IPS-20b (cell line): ENCODE results near the gene IBA57.

ENCODE experiments used
- H3K27ac ChIP-seq: one replicate; pipeline ENCODE4 v1.5.1; 2013; ENCODE audit warnings: low read length
- H3K27me3 ChIP-seq: 2 replicates; pipeline ENCODE4 v1.6.1; 2013; ENCODE audit warnings: mild to moderate bottlenecking, low read length, inconsistent platforms; ENCODE audit not compliant: insufficient read depth
- H3K36me3 ChIP-seq: 2 replicates; pipeline ENCODE4 v1.6.1; 2013; ENCODE audit warnings: low read depth, mild to moderate bottlenecking, inconsistent platforms, low read length, moderate library complexity; ENCODE audit not compliant: insufficient read depth
- H3K4me1 ChIP-seq: 2 replicates; pipeline ENCODE4 v1.6.1; 2013; ENCODE audit warnings: mild to moderate bottlenecking, control low read depth, inconsistent platforms, low read length, moderate library complexity; ENCODE audit not compliant: insufficient read depth
- H3K4me3 ChIP-seq: 2 replicates; pipeline ENCODE4 v1.5.1; 2013; ENCODE audit warnings: mild to moderate bottlenecking, low read length, inconsistent platforms
- H3K9ac ChIP-seq: 2 replicates; pipeline ENCODE4 v1.6.1; 2013; ENCODE audit warnings: low read depth, mild to moderate bottlenecking, inconsistent platforms, low read length, moderate library complexity
- H3K9me3 ChIP-seq: 2 replicates; pipeline ENCODE4 v1.6.1; 2013; ENCODE audit warnings: mild to moderate bottlenecking, low read depth, low read length, inconsistent platforms; ENCODE audit not compliant: insufficient read depth

The IBA57 gene

GRCh38 chr1:228139406-228139930, 26.1 kb upstream of the IBA57 start:
- H3K4me1 ChIP-seq: no peaks in the 10 kb centered on the region; the same call in 1 of the 2 replicates
- peaks cover 36% of the 10 kb centered on the region for H3K27me3 ChIP-seq
- no peak overlapping the region for H3K27ac ChIP-seq
- H3K4me3 ChIP-seq: peak overlapping the region; percentile 87
- peak overlapping the region; percentile 76; the same call in 1 of the 2 replicates for H3K9ac ChIP-seq
- no peaks in the 10 kb centered on the region for H3K36me3 ChIP-seq
- no peaks in the 10 kb centered on the region for H3K9me3 ChIP-seq

DNA sequence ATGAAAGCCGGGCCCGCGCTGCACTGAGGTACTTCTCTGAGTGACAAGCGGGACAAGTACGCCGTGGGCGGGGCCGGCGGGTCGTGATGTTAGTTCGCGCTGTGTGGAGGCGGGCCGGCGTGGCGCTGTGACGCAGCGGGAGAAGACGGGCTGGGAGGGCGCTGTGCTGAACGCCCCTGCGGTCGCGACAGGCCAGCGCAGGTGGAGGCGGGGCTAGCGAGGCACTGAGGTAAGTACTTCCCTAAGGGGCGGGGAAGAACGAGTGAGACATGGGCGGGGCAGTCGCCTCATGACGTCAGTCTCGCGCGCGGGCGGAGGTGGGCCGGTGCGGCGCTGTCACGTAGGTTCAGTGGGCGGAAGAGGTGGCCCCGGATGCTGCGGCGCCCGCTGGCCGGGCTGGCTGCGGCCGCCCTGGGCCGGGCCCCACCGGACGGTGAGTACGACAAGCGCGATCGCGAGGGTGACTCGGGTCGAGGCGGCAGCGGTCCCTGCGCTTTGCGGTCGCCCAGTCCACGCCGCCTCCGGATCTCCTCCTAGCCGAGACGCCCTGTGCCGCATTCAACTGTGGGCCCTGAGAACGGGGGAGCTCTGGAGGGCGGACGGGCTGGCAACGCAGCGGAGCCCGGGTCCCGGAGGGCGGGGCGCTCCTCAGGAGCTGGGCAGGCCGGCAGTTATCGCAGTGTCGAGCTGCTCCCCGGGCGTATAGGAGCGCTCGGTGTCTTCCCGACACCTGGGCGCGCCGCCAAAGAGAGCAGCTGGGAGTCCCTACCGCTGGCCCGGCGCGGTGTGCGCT, 25.5 kb upstream of the IBA57 start, which contains the start of gene GUK1:
GUK1 (plus strand) TSS at position 349 of the 793 bp plus-strand sequence; CDS start at position 373, 24 bp downstream.
- Histone ChIP-seq H3K9ac (peak within 1 kb of the TSS; percentile 82; the same call in 1 of the 2 replicates), H3K27ac (no peak within 1 kb of the TSS), H3K27me3 (peaks cover 29% of the 10 kb centered on the region), H3K4me3 (peak within 1 kb of the TSS; percentile 87), H3K9me3 (no peaks in the 10 kb centered on the region), H3K4me1 (no peaks in the 10 kb centered on the region; the same call in 1 of the 2 replicates), H3K36me3 (no peaks in the 10 kb centered on the region)

DNA sequence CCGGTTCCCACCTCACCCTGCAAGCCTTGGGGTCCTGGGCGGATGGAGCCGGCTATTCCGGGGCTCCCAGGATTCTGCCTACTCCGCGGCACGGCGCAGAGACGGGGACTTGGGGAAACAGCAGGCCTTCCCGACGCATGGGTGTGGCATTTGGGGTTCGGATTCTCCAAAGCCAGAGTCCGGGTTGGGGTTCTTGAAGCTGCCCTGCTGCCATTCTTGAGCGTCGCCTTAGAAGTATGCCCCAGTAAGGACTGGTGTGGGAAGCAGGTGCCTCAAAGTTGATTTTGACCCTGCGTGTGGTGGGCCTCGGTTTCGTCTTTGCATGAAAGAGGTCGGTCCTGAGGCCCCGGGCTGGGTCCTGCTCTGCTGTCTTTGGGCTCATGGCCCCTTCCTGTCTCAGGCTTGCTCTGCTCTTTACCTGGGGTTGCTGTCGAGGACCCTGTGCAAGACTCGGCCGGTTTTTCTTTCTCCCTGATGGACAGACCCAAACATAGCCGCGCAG, 24.8 kb upstream of the IBA57 start:
- peaks cover 23% of the 10 kb centered on the region for H3K27me3 ChIP-seq
- H3K36me3 ChIP-seq: no peaks in the 10 kb centered on the region
- peak overlapping the region; percentile 87 for H3K4me3 ChIP-seq
- H3K4me1 ChIP-seq: no peaks in the 10 kb centered on the region; the same call in 1 of the 2 replicates
- no peaks in the 10 kb centered on the region for H3K9me3 ChIP-seq
- H3K9ac ChIP-seq: peak overlapping the region; percentile 82; the same call in 1 of the 2 replicates
- no peak overlapping the region for H3K27ac ChIP-seq

DNA sequence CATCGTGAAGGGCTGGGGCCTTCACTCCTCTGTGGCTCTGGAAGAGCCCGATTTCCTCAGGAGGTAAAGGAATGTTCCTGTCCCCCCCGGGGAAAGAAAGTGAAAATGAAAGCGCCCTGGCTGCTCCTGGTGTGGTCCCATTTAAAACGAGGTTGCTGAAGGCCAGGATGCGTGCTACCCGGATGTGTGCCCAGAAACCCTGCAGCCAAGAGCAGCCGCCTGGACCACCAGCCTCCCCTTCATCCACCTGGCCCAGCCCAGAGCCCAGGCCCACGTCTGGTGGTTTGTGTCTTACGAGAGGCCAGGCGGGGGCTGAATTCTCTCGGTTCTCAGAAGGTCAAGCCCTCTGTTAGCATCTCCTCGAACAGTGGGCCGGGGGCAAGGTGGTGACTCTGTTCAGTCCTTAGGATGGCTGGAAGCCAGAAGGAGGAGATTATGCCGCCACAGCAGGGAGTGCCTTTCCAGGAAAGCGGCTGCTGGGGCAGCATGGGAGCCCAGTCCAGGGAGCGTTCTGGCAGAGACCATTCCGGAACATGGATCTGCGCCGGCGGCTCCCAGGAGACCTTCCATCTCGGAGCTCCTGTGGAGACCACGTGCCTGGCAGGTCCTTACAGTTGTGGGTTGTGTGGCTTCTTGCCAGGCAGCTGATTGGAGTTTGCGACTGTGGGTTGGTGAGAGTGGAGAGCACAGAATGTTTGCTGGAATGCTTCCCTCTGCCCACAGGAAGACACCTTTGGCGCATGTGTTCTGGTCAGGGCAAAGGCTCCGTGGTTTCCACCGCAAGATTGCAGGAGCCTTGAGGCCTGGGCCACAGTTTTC, 24.2 kb upstream of the IBA57 start:
- Histone ChIP-seq H3K9ac (peak overlapping the region; percentile 82; the same call in 1 of the 2 replicates), H3K27me3 (peaks cover 16% of the 10 kb centered on the region), H3K36me3 (no peaks in the 10 kb centered on the region), H3K27ac (no peak overlapping the region), H3K4me1 (no peaks in the 10 kb centered on the region; the same call in 1 of the 2 replicates), H3K4me3 (peak overlapping the region; percentile 87), H3K9me3 (no peaks in the 10 kb centered on the region)

DNA sequence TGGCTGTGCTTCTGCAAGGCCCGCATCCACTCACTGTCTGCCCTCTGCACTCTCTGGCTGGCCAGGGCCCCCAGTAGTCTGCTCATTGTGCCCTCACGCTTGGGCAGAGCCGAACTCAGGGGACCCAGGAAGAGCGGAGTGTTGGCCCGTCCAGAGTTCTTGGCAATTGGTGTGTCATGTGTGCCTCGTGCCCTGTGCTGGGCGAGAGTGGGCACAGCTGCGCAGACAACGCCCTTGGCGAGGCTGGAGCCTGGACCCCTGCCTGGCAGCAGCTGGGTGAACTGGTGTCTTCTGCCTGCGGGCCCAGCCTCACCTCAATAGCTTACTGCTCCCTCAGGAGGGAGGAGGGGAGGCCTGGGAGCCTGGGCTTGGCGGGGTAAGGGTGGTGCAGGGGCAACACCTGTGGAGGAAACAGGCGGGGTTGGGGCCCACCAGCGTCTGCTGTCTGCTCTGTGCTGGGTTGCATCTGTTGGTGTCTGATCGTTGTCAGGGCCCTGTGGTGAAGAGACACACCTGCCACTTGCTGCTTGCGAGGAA, 23.4 kb upstream of the IBA57 start:
- no peak overlapping the region for H3K27ac ChIP-seq
- no peak overlapping the region for H3K9ac ChIP-seq
- H3K36me3 ChIP-seq: no peaks in the 10 kb centered on the region
- no peaks in the 10 kb centered on the region; the same call in 1 of the 2 replicates for H3K4me1 ChIP-seq
- H3K27me3 ChIP-seq: peaks cover 9% of the 10 kb centered on the region
- no peaks in the 10 kb centered on the region for H3K9me3 ChIP-seq
- no peak overlapping the region for H3K4me3 ChIP-seq

- Histone ChIP-seq H3K27ac (no peak overlapping the region), H3K36me3 (no peaks in the 10 kb centered on the region), H3K9ac (no peak overlapping the region), H3K27me3 (peaks cover 4% of the 10 kb centered on the region; the same call in 1 of the 2 replicates), H3K4me1 (no peaks in the 10 kb centered on the region; the same call in 1 of the 2 replicates), H3K9me3 (no peaks in the 10 kb centered on the region), H3K4me3 (no peak overlapping the region)
Observed at GRCh38 chr1:228142701-228143136, 22.9 kb upstream of the IBA57 start.

DNA sequence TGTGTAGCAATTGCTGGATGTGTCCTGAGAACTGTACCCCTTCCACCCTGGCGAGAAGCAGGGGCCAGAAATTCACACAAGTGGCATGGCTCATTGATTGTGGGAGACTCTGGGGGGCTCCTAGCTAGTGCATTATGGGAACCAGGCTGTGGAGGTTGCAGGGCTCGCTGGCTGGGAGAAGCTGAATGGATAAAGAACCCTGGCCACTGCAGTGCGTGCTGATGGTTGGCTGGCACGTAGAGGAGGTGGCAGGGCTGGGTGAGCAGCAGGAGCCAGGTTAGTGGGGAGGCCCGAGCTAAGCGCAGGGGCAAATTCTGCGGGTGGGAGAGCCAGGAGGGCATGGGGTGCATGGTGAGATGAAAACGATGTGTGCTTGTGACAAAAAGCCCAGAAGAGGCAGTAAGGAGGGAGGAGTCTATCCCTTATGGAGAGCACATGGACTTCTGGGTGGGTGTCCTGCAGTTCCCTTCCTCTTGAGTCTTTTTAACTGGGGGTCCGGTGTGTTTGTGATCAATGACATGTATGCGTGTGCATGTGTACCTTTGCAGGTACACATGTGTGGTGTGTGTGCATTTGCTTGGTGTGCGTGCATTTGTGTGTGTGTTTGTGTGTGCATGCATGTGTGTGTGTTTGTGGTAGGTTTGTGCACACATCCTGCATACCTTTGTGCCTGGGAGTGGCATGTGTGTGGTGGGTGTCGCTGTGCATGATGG, 22.0 kb upstream of the IBA57 start:
- Histone ChIP-seq H3K4me1 (no peaks in the 10 kb centered on the region; the same call in 1 of the 2 replicates), H3K9me3 (no peaks in the 10 kb centered on the region), H3K4me3 (no peak overlapping the region), H3K9ac (no peak overlapping the region), H3K27ac (no peak overlapping the region), H3K36me3 (no peaks in the 10 kb centered on the region), H3K27me3 (no peaks in the 10 kb centered on the region; the same call in 1 of the 2 replicates)

DNA sequence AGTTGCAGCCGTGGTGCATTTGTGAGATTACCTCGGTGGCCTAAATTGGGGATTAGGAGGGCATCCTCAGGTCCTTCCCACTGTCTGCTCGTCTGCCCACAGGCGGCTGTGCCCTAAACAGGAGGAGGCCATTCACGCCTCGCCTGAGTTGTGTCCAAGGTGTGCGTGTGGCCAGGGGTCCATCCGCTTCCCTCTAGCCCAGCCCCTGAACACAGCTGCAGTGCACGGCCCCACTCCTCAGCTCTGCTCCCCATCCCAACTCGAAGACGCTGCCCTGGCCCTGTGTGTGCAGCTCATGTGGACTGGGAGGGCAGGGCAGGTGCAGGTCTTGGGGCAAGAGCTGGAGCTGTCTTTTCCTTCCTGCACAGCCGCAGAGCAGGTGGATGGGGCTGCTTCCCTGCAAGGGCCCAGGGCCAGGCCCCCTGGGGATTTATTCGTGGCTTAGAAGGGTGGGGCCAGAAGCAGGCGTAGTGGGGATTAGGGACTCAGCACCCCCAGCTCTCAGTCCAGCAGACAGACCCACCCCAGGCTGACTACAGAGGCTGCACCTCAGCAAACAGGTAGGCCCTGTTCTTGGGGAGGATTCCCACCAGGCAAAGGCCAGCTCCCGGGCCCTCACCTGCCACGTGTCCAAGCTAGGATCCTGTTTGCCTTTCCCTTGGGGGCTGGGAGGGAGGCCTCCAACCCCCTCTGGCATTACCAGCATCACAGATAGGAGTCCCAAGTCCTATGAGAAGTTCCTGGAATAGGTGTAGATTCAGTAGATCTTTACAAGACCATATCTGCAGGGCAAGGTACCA, 21.2 kb upstream of the IBA57 start:
- H3K27ac ChIP-seq: no peak overlapping the region
- H3K4me3 ChIP-seq: no peak overlapping the region
- H3K27me3 ChIP-seq: no peaks in the 10 kb centered on the region
- no peaks in the 10 kb centered on the region for H3K9me3 ChIP-seq
- no peaks in the 10 kb centered on the region; the same call in 1 of the 2 replicates for H3K4me1 ChIP-seq
- no peaks in the 10 kb centered on the region for H3K36me3 ChIP-seq
- H3K9ac ChIP-seq: no peak overlapping the region

- no peak overlapping the region for H3K4me3 ChIP-seq
- no peaks in the 10 kb centered on the region for H3K36me3 ChIP-seq
- no peak overlapping the region for H3K9ac ChIP-seq
- H3K27me3 ChIP-seq: no peaks in the 10 kb centered on the region
- H3K4me1 ChIP-seq: no peaks in the 10 kb centered on the region; the same call in 1 of the 2 replicates
- no peak overlapping the region for H3K27ac ChIP-seq
- H3K9me3 ChIP-seq: no peaks in the 10 kb centered on the region
Observed at GRCh38 chr1:228144993-228145343, 20.6 kb upstream of the IBA57 start.
